HepG2 (cell line): ENCODE data around the gene NMBR. TPM values are rescaled to one million over a fixed set of nuclear protein-coding genes. Genes with fewer than 3 reads are reported as not detected.

Experiments used
- ATAC-seq: fragments of 200-7000 bp; cut with Tn5 transposase; 3 replicates; pipeline ENCODE4 v1.9.1; 2020; ENCODE audit warnings: mild to moderate bottlenecking, moderate library complexity
- BruUV-seq: library from RNA; stranded (reverse); fragments of 400-500 nt; replicated peaks from 2 replicates; lab custom pipeline; 2021; lab: Mats Ljungman, UMichigan
- CTCF ChIA-PET: fragments of 300-600 bp; formaldehyde crosslinking; extraction: SDS; loops from one replicate; lab custom pipeline; 2021; ENCODE audit warnings: low total read pairs, inconsistent platforms, low intra/inter-chr PET ratio; lab: Yijun Ruan, JAX
- POLR2A ChIA-PET: fragments of 350-600 bp; sonication (Branson Sonifier 250); formaldehyde crosslinking; loops from one replicate; lab custom pipeline; 2020; ENCODE audit warnings: antibody characterized with exemption, inconsistent platforms; lab: Yijun Ruan, JAX
- DNase-seq: peaks from one replicate; pipeline ENCODE4 v3.0.0-alpha.2; 2015; ENCODE audit warnings: low spot score
- FAIRE-seq: peaks from 3 replicates; lab custom pipeline; 2011; peaks lifted over from hg19 to GRCh38; lab: Jason Lieb, UNC
- H2AFZ ChIP-seq: one replicate; pipeline ENCODE4 v1.6.1; 2011; ENCODE audit warnings: low read length, inconsistent platforms
- H3K27ac ChIP-seq: fragments of 300-600 bp; 3 replicates; pipeline ENCODE4 v1.8.0; 2011; ENCODE audit warnings: mixed run types, mild to moderate bottlenecking, mixed read lengths, low read length, inconsistent platforms; ENCODE audit not compliant: insufficient read depth; ENCODE audit errors: extremely low read length
- H3K27me3 ChIP-seq, 2 experiments: fragments of 200-600 bp in 1 of 2; 2 replicates in 1 of 2; 3 replicates in 1 of 2; pipeline versions ENCODE4 v1.6.0 to v1.8.0; 2011; ENCODE audit warnings: low read length in 2 of 2, mild to moderate bottlenecking in 2 of 2, moderate library complexity in 2 of 2, inconsistent platforms in 1 of 2; ENCODE audit not compliant: insufficient read depth in 2 of 2, control insufficient read depth in 1 of 2
- H3K36me3 ChIP-seq, 2 experiments: fragments of 200-600 bp in 1 of 2; replicated peaks in 1 of 2; 2 replicates in 1 of 2; 3 replicates in 1 of 2; pipeline versions ENCODE4 v1.5.1 to v1.8.0; 2011; ENCODE audit warnings: low read length in 2 of 2, inconsistent platforms in 1 of 2; ENCODE audit not compliant: insufficient read depth in 2 of 2, control insufficient read depth in 1 of 2
- H3K4me1 ChIP-seq: 2 replicates; pipeline ENCODE4 v1.5.1; 2012; ENCODE audit warnings: low read length, inconsistent platforms; ENCODE audit not compliant: insufficient read depth
- H3K4me2 ChIP-seq: 2 replicates; pipeline ENCODE4 v1.6.0; 2011; ENCODE audit warnings: low read depth, low read length, inconsistent platforms
- H3K4me3 ChIP-seq, 3 experiments: fragments of 200-600 bp in 1 of 3; sonication (generic), shearing (Covaris generic) in 1 of 3; replicated peaks in 1 of 3; 2 replicates each; pipeline ENCODE4 v1.5.1; 2011 to 2016; ENCODE audit warnings: low read length in 3 of 3, inconsistent platforms in 2 of 3, low read depth in 2 of 3, mild to moderate bottlenecking in 2 of 3, control low read depth in 1 of 3, mixed read lengths in 1 of 3; ENCODE audit not compliant: insufficient read depth in 1 of 3
- H3K79me2 ChIP-seq: one replicate; pipeline ENCODE4 v1.6.1; 2011; ENCODE audit warnings: low read length, inconsistent platforms; ENCODE audit not compliant: insufficient read depth
- H3K9ac ChIP-seq: 2 replicates; pipeline ENCODE4 v1.6.0; 2011; ENCODE audit warnings: mild to moderate bottlenecking, low read depth, low read length, inconsistent platforms; ENCODE audit not compliant: insufficient read depth
- H3K9me3 ChIP-seq: 2 replicates; pipeline ENCODE4 v1.5.1; 2012; ENCODE audit warnings: mild to moderate bottlenecking, low read length
- H4K20me1 ChIP-seq: 2 replicates; pipeline ENCODE4 v1.6.0; 2011; ENCODE audit warnings: inconsistent platforms, mild to moderate bottlenecking, low read length, moderate library complexity; ENCODE audit not compliant: insufficient read depth
- ZNF512B ChIP-seq: sonication (generic); formaldehyde crosslinking; IDR thresholded peaks from 2 replicates; pipeline ENCODE4 v1.5.1; 2020; ENCODE audit warnings: missing genetic modification reagents, mild to moderate bottlenecking, borderline replicate concordance
- ZNF570 ChIP-seq: sonication (generic); formaldehyde crosslinking; IDR thresholded peaks from 2 replicates; pipeline ENCODE4 v1.4.0; 2020; ENCODE audit warnings: mild to moderate bottlenecking, missing genetic modification reagents, borderline replicate concordance
- WGBS: methylation state at CpG from one replicate; pipeline ENCODE4 v1.1.6; 2017; ENCODE audit warnings: low lambda C conversion rate; 5-methylcytosine and 5-hydroxymethylcytosine counted together
- in situ Hi-C: cut with HindIII; loops from 2 replicates; pipeline ENCODE4 v1.10.0; 2017; ENCODE audit warnings: low pct_unique_long_range_greater_than_20kb; ENCODE audit not compliant: extremely low pct_ligation_motif_present
- intact Hi-C: fragments of 100-400 bp; cut with micrococcal nuclease; formaldehyde crosslinking; loops from one replicate; pipeline ENCODE4 v1.10.0; 2022; ENCODE audit not compliant: unreplicated experiment
- polyA plus RNA-seq, 8 experiments: library from polyadenylated mRNA; depleted of rRNA in 3 of 8; stranded (reverse) in 7 of 8; unstranded in 1 of 8; fragments of >200 nt; fragmentation: Illumina TruSeq in 4 of 8; extraction: Trizol in 4 of 8; gene quantifications; 2 replicates each; pipeline versions ENCODE4 v1.2.1 to v1.2.3, GENCODE V29; 2011 to 2016; ENCODE audit warnings: low read depth in 4 of 8, missing spikeins in 1 of 8, mixed read lengths in 1 of 8; ENCODE audit not compliant: insufficient read depth in 1 of 8
- total RNA-seq, 5 experiments: library from RNA; depleted of rRNA; stranded (reverse); fragments of >200 nt; fragmentation: Illumina TruSeq; extraction: Trizol; gene quantifications; 2 replicates each; pipeline ENCODE4 v1.2.3, GENCODE V29; 2016; ENCODE audit warnings: low read depth in 1 of 5
- TF ChIP-seq, protein P1 (sequence below): sonication (generic); formaldehyde crosslinking; IDR thresholded peaks from 2 replicates; pipeline ENCODE4 v1.4.0; 2020; ENCODE audit warnings: missing genetic modification reagents
- TF ChIP-seq, protein P2 (sequence below): sonication (generic); formaldehyde crosslinking; IDR thresholded peaks from 2 replicates; pipeline ENCODE4 v1.4.0; 2020; ENCODE audit warnings: low read depth, mild to moderate bottlenecking, missing genetic modification reagents

Gene NMBR
- total and polyA plus RNA-seq, 2 of the 13 experiments (the other 11 are each of a cell fraction or from before 2014, with no cell fraction given): not detected

- CTCF ChIA-PET: no interaction called here
- Histone ChIP-seq H3K27me3 (no peaks in the 10 kb centered on the region), H3K9ac (no peak overlapping the region), H3K4me2 (no peak overlapping the region), H3K27ac (no peak overlapping the region), H3K4me3 (no peak overlapping the region), H3K9me3 (no peaks in the 10 kb centered on the region), H2AFZ (no peak overlapping the region), H4K20me1 (no peaks in the 10 kb centered on the region), H3K36me3 (peaks cover 9 to 54% of the 10 kb centered on the region in 2 experiments), H3K4me1 (peaks cover 17% of the 10 kb centered on the region), H3K79me2 (no peaks in the 10 kb centered on the region)
- ATAC-seq: no peak
- BruUV-seq: no TSS peak
- POLR2A ChIA-PET: no interaction called here
- TF ChIP-seq, protein P1, sequence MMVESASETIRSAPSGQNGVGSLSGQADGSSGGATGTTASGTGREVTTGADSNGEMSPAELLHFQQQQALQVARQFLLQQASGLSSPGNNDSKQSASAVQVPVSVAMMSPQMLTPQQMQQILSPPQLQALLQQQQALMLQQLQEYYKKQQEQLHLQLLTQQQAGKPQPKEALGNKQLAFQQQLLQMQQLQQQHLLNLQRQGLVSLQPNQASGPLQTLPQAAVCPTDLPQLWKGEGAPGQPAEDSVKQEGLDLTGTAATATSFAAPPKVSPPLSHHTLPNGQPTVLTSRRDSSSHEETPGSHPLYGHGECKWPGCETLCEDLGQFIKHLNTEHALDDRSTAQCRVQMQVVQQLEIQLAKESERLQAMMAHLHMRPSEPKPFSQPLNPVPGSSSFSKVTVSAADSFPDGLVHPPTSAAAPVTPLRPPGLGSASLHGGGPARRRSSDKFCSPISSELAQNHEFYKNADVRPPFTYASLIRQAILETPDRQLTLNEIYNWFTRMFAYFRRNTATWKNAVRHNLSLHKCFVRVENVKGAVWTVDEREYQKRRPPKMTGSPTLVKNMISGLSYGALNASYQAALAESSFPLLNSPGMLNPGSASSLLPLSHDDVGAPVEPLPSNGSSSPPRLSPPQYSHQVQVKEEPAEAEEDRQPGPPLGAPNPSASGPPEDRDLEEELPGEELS (CRISPR knock-in tag): no peak
- TF ChIP-seq ZNF570 (CRISPR knock-in tag) (no peak), ZNF512B (no peak)
- TF ChIP-seq, protein P2, sequence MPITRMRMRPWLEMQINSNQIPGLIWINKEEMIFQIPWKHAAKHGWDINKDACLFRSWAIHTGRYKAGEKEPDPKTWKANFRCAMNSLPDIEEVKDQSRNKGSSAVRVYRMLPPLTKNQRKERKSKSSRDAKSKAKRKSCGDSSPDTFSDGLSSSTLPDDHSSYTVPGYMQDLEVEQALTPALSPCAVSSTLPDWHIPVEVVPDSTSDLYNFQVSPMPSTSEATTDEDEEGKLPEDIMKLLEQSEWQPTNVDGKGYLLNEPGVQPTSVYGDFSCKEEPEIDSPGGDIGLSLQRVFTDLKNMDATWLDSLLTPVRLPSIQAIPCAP: no peak
- intact Hi-C loops (no loop called here), in situ Hi-C loops (no loop called here)
- DNase-seq: no peak
- FAIRE-seq: no peak
- over 99% methylated on average over 6 of the region's 6 CpGs for WGBS
These were observed 27.8 kb upstream of the NMBR start for GRCh38 chr6:142174703-142175102.
